HEK293 (cell line): Measurements from ENCODE around the gene DNHD1.

Experiments
- CTCF ChIP-seq: fragments of 450-650 bp; formaldehyde crosslinking; IDR thresholded peaks from 2 replicates; pipeline ENCODE4 v1.5.1; 2016; ENCODE audit warnings: missing biosample characterization, missing genetic modification characterization
- MEIS1 ChIP-seq: sonication (generic); formaldehyde crosslinking; IDR thresholded peaks from 2 replicates; pipeline ENCODE4 v1.8.1; 2022; ENCODE audit warnings: missing genetic modification reagents, mild to moderate bottlenecking, borderline replicate concordance
- ZNF157 ChIP-seq: fragments of 450-650 bp; formaldehyde crosslinking; IDR thresholded peaks from 2 replicates; pipeline ENCODE4 v1.5.1; 2016; ENCODE audit warnings: missing biosample characterization, missing genetic modification characterization
- ZNF16 ChIP-seq: fragments of 450-650 bp; formaldehyde crosslinking; IDR thresholded peaks from 2 replicates; pipeline ENCODE4 v1.5.1; 2016; ENCODE audit warnings: low read depth, missing biosample characterization, missing genetic modification characterization
- ZNF24 ChIP-seq: fragments of 450-650 bp; formaldehyde crosslinking; IDR thresholded peaks from 2 replicates; pipeline ENCODE4 v1.5.1; 2016; ENCODE audit warnings: missing biosample characterization, missing genetic modification characterization
- ZNF311 ChIP-seq: fragments of 450-650 bp; formaldehyde crosslinking; IDR thresholded peaks from 2 replicates; pipeline ENCODE4 v1.5.1; 2017; ENCODE audit warnings: missing biosample characterization, missing genetic modification characterization, borderline replicate concordance
- ZNF398 ChIP-seq: fragments of 450-650 bp; formaldehyde crosslinking; IDR thresholded peaks from 2 replicates; pipeline ENCODE4 v1.5.1; 2017; ENCODE audit warnings: missing biosample characterization, missing genetic modification characterization
- ZNF473 ChIP-seq: fragments of 450-650 bp; formaldehyde crosslinking; IDR thresholded peaks from 2 replicates; pipeline ENCODE4 v1.5.1; 2017; ENCODE audit warnings: missing biosample characterization, missing genetic modification characterization
- ZNF561 ChIP-seq: fragments of 450-650 bp; IDR thresholded peaks from 2 replicates; pipeline ENCODE4 v1.5.1; 2018; ENCODE audit warnings: missing biosample characterization, missing genetic modification characterization, borderline replicate concordance
- ZNF747 ChIP-seq: fragments of 450-650 bp; formaldehyde crosslinking; IDR thresholded peaks from 2 replicates; pipeline ENCODE4 v1.5.1; 2016; ENCODE audit warnings: missing biosample characterization, missing genetic modification characterization
- ZNF785 ChIP-seq: fragments of 450-650 bp; formaldehyde crosslinking; IDR thresholded peaks from 2 replicates; pipeline ENCODE4 v1.5.1; 2016; ENCODE audit warnings: missing biosample characterization, missing genetic modification characterization

GRCh38 chr11:6474806-6475500, 22.1 kb upstream of the DNHD1 start:
- TF ChIP-seq ZNF398 = no peak
- no peak for TF ChIP-seq ZNF473 (tag by site-specific recombination)
- no peak for TF ChIP-seq CTCF (tag by site-specific recombination)
- no peak for TF ChIP-seq ZNF24
- TF ChIP-seq ZNF311 (tag by site-specific recombination) = no peak
- no peak for TF ChIP-seq ZNF16 (tag by site-specific recombination)
- TF ChIP-seq ZNF561 (tag by site-specific recombination) = no peak
- no peak for TF ChIP-seq ZNF157
- TF ChIP-seq ZNF747 (tag by site-specific recombination) = no peak
- TF ChIP-seq MEIS1 (CRISPR knock-in tag) = no peak
- no peak for TF ChIP-seq ZNF785 (tag by site-specific recombination)
